Progenitor cell of endocrine pancreas (in vitro differentiated cells): ENCODE results near the gene CCDC172. TPM values are rescaled to one million over a fixed set of nuclear protein-coding genes. Genes with fewer than 3 reads are reported as not detected.

Experiments used
- DNase-seq: peaks from one replicate; pipeline ENCODE4 v3.0.0; 2021; ENCODE audit warnings: low spot score; ENCODE audit not compliant: unreplicated experiment
- H3K27ac Mint-ChIP-seq: 2 replicates; pipeline ENCODE4 v1.8.0; 2021; ENCODE audit warnings: mild to moderate bottlenecking, moderate library complexity, mixed read lengths
- H3K27me3 Mint-ChIP-seq: 2 replicates; pipeline ENCODE4 v1.8.0; 2021; ENCODE audit warnings: mixed read lengths
- H3K36me3 Mint-ChIP-seq: 2 replicates; pipeline ENCODE4 v1.8.0; 2022; ENCODE audit warnings: mixed read lengths; ENCODE audit not compliant: insufficient read depth
- H3K4me1 Mint-ChIP-seq: 2 replicates; pipeline ENCODE4 v1.8.0; 2021; ENCODE audit warnings: low read depth, mixed read lengths
- H3K4me3 Mint-ChIP-seq: 2 replicates; pipeline ENCODE4 v1.8.0; 2021; ENCODE audit warnings: low read depth, mild to moderate bottlenecking, moderate library complexity, mixed read lengths
- H3K9me3 Mint-ChIP-seq: 2 replicates; pipeline ENCODE4 v1.8.0; 2021; ENCODE audit warnings: low read depth, mixed read lengths
- total RNA-seq: library from RNA; stranded (reverse); gene quantifications from 2 replicates; pipeline ENCODE4 v1.2.1, GENCODE V29; 2021
- TF ChIP-seq, protein P1 (sequence below): fragments of 200-600 bp; sonication (generic); IDR thresholded peaks from one replicate; pipeline ENCODE4 v1.5.0; 2021; ENCODE audit warnings: antibody characterized with exemption, mild to moderate bottlenecking; ENCODE audit not compliant: unreplicated experiment

CCDC172 gene
- total RNA-seq, 1 donor from 2014 or later, result not detected

DNA sequence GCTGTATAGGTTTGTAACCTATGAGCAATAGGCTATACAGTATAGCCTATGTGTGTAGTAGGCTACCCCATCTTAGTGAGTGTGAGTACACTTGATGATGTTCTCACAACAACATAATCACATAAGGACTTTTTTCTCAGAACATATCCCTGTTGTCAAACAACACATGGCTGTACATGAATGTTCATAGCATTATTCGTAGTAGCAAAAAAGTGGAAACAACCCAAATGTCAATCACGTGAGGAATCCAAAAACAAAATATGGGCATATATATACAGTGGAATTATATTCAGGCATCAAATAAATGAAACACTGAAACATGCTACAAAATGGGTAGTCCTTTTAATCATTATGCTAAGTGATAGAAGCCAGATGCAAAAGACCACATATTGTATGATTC is 31.1 kb downstream of the CCDC172 start:
- TF ChIP-seq, protein P1, sequence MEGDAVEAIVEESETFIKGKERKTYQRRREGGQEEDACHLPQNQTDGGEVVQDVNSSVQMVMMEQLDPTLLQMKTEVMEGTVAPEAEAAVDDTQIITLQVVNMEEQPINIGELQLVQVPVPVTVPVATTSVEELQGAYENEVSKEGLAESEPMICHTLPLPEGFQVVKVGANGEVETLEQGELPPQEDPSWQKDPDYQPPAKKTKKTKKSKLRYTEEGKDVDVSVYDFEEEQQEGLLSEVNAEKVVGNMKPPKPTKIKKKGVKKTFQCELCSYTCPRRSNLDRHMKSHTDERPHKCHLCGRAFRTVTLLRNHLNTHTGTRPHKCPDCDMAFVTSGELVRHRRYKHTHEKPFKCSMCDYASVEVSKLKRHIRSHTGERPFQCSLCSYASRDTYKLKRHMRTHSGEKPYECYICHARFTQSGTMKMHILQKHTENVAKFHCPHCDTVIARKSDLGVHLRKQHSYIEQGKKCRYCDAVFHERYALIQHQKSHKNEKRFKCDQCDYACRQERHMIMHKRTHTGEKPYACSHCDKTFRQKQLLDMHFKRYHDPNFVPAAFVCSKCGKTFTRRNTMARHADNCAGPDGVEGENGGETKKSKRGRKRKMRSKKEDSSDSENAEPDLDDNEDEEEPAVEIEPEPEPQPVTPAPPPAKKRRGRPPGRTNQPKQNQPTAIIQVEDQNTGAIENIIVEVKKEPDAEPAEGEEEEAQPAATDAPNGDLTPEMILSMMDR, result no peak
- Mint-ChIP-seq H3K27ac (no peak overlapping the region), H3K36me3 (no peaks in the 10 kb centered on the region), H3K4me3 (no peak overlapping the region), H3K9me3 (peaks cover 3% of the 10 kb centered on the region), H3K27me3 (no peaks in the 10 kb centered on the region), H3K4me1 (no peaks in the 10 kb centered on the region)
- no peak for DNase-seq

DNA sequence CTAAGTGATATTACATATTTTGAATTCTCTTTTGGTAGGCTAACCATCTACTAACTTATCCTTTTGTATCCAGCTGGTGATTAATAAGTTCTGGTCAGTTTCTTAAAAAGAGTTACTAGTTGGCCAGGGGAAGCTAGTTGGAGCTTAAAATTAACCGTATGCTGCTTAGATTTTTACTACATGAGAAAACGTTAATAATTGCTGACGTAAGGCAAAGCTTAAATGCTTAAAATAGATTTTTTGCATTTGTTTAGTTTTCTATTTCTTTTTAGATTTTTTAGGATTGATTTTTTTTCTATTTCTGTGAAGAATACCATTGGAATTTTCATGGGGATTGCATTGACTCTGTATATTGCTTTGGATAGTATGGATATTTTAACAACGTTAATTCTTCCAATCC is 32.6 kb downstream of the CCDC172 start:
- TF ChIP-seq, protein P1, result no peak
- Mint-ChIP-seq H3K27ac (no peak overlapping the region), H3K9me3 (peaks cover 3% of the 10 kb centered on the region), H3K4me3 (no peak overlapping the region), H3K4me1 (no peaks in the 10 kb centered on the region), H3K27me3 (no peaks in the 10 kb centered on the region), H3K36me3 (no peaks in the 10 kb centered on the region)
- no peak for DNase-seq

DNA sequence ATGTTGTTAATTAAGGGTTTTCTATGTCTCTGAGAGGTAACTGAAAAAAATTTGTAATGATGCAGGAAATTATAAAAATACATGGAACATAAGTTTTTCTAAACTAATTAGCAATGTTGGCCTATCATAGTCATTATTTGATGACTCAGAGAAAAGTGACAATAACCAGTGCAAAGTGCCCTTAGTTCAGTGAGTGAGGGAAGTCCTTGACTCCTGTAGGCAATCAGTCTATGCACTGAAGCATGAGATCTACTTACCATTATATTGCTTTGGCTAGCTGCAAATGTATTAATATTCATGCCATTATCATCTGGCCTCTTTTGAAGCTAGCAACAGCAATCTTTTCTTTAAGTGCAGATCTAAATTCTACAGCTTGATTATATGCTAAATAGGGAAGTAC is 40.6 kb downstream of the CCDC172 start:
- Mint-ChIP-seq H3K9me3 (no peaks in the 10 kb centered on the region), H3K27ac (no peak overlapping the region), H3K27me3 (peaks cover 3% of the 10 kb centered on the region), H3K4me1 (no peaks in the 10 kb centered on the region), H3K36me3 (no peaks in the 10 kb centered on the region), H3K4me3 (no peak overlapping the region)
- no peak for DNase-seq
- TF ChIP-seq, protein P1, result no peak

DNA sequence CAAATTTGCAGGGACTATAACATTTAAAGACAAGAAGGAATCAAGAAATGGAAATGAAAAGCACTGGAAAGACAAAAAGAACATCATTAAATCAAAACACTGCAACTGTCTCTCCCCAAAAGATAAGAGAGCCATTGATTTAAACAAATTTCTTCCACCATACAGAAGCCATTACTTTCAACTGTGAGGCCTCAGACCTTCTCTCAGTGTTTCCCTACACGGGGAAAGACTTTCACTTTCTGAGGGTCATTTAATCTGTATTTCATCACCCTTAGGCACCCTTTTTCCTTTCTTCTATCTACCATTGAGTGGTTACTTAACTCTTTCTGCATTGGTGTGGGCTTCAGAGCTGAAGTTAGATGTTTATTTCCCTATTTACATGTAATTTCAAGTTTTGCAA is 47.5 kb downstream of the CCDC172 start:
- no peaks in the 10 kb centered on the region for H3K36me3 Mint-ChIP-seq
- TF ChIP-seq, protein P1, result no peak
- DNase-seq, result no peak
- no peak overlapping the region for H3K27ac Mint-ChIP-seq
- no peak overlapping the region for H3K4me3 Mint-ChIP-seq
- no peaks in the 10 kb centered on the region for H3K4me1 Mint-ChIP-seq
- H3K9me3 Mint-ChIP-seq, result no peaks in the 10 kb centered on the region
- H3K27me3 Mint-ChIP-seq, result peaks cover 3% of the 10 kb centered on the region

DNA sequence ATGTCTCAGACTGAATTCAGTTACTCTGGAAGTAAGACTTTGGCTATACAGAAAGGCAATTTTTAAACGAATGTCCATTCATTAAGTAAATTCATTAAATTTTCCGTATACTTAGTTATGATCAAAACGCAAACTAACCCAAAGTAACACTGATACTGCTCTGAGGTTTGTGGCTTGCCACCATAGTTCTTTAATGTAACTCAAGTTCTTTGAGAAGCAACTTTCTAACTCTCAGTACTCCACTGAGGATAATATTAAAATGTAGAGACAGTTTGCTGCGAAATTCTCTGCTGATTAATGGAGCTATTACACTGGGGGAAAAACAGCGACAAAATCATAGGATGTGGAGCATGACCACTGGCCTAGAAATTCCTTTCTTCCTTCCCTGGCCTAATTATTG is 58.0 kb downstream of the CCDC172 start:
- H3K27ac Mint-ChIP-seq, result no peak overlapping the region
- TF ChIP-seq, protein P1, result no peak
- H3K9me3 Mint-ChIP-seq, result no peaks in the 10 kb centered on the region
- H3K27me3 Mint-ChIP-seq, result no peaks in the 10 kb centered on the region
- no peaks in the 10 kb centered on the region for H3K36me3 Mint-ChIP-seq
- no peak overlapping the region for H3K4me3 Mint-ChIP-seq
- DNase-seq, result no peak
- peaks cover 6% of the 10 kb centered on the region for H3K4me1 Mint-ChIP-seq

DNA sequence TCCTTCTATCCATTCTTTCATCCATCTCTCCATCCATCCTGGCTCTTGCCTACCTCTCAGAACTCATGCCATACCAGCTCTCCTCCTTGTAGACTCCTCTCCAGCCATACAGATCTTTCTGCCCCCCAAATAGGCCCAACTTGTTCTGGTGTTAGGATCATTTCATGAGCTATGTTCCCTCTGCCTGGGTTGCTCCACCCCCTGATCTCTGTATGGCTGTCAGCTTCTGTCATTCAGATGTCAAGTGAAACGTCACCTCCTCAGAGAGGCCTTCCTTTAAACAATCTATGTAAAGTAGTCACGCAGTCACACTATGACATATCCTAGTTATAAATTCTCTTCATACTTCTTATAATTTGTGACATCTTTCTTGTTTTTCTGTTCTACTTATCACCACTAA is 61.1 kb downstream of the CCDC172 start:
- Mint-ChIP-seq H3K4me1 (peaks cover 6% of the 10 kb centered on the region), H3K27ac (no peak overlapping the region), H3K27me3 (peaks cover 7% of the 10 kb centered on the region), H3K4me3 (no peak overlapping the region), H3K9me3 (no peaks in the 10 kb centered on the region), H3K36me3 (no peaks in the 10 kb centered on the region)
- TF ChIP-seq, protein P1, result no peak
- DNase-seq, result no peak
